GM10266 (cell line): ENCODE data around the gene TRIM54.

Source experiments
- DNase-seq: peaks from one replicate; pipeline ENCODE4 v3.0.0; 2012; ENCODE audit errors: extremely low spot score
- TF ChIP-seq, protein P1 (sequence below): IDR thresholded peaks from 2 replicates; pipeline ENCODE4 v1.5.1; 2012; ENCODE audit warnings: mild to moderate bottlenecking, low read depth; ENCODE audit not compliant: control insufficient read depth, insufficient read depth; ENCODE audit errors: missing control alignments

The TRIM54 gene

DNA sequence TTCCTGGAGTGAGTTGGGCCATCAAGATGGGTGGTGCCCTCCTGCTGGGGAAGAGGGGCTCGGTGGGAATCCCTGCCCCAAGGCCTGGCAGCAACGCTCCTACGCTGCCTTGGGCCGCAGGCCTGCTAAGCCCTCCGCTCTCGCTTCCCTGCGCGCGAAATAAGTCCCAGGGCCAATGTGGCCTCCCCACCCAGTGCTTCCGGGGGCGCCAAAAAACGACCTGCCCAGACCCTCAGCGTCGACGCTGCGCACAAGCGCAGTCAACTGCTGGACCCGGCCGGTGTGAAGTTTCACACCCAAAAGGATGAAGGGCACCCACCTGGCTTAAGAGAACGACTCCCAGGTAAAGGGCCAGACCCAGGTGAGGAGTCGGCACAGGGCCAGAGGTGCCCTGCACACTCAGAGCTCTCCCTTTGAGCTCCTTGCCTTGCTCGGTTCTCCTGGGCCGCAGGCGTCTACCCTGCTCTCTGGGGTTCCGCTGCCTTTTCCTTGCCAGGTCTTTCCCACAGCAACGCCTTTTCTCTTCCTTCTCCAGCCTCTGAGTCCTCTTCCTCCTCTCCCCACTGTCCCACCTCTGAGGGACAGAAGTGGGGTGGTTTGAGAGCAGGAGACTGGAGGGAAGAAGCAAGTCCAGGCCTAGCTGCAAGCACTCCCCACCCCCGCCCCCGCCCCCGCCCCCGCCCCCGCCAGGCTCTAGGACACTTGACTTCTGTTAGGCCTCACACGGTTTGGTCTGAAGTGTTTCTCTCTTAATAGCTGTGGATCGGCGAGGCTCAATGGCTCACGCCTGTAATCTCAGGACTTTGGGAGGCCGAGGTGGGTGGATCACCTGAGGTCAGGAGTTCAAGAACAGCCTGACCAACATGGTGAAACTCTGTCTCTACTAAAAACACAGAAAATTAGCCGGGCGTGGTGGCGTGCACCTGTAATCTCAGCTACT, 6.7 kb upstream of the TRIM54 start, which contains the start of gene DNAJC5G:
Gene DNAJC5G (plus strand): TSS at position 223 of the 940 bp plus-strand sequence. CDS start 1,296 bp downstream, outside the sequence.
- TF ChIP-seq, protein P1, sequence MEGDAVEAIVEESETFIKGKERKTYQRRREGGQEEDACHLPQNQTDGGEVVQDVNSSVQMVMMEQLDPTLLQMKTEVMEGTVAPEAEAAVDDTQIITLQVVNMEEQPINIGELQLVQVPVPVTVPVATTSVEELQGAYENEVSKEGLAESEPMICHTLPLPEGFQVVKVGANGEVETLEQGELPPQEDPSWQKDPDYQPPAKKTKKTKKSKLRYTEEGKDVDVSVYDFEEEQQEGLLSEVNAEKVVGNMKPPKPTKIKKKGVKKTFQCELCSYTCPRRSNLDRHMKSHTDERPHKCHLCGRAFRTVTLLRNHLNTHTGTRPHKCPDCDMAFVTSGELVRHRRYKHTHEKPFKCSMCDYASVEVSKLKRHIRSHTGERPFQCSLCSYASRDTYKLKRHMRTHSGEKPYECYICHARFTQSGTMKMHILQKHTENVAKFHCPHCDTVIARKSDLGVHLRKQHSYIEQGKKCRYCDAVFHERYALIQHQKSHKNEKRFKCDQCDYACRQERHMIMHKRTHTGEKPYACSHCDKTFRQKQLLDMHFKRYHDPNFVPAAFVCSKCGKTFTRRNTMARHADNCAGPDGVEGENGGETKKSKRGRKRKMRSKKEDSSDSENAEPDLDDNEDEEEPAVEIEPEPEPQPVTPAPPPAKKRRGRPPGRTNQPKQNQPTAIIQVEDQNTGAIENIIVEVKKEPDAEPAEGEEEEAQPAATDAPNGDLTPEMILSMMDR: no peak
- no peak for DNase-seq

DNA sequence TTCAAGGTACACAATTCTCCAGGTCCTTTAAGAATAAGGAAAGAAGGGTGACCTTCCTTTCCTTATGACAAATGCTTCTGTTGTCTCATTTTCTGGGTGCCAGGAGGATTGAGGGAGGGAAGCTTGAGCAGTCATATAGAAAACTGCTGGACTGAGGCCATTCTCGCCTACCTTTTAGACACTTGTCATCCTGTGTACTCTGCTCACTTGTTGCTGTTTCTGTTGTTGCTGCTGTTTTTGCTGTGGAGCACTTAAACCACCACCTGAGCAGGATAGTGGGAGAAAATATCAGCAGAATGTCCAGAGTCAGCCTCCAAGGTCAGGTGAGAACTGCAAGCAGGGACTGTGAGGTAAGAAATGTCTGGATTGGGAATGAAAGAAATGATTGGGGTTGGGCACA, 4.2 kb upstream of the TRIM54 start:
- no peak for DNase-seq
- TF ChIP-seq, protein P1: no peak

DNA sequence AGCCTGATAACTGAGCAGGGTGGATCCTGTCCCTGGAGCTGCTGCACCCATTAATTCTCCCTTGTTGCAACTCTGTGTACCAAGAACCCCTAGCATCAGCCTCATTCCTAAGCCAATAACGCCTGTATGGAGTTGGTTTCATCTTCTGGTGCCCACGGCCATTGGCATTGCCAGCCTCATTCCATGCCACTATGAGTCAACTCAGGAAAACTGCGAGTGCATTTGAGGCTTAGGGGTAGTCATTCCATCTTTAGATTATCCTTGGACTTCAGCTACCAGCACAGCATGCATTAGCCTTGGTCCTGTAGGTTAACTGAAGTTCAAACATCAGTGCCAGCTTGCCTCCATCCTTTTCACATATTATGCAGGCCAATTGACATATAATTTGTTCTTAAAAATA, 1.4 kb upstream of the TRIM54 start:
- DNase-seq: no peak
- TF ChIP-seq, protein P1: no peak

DNA sequence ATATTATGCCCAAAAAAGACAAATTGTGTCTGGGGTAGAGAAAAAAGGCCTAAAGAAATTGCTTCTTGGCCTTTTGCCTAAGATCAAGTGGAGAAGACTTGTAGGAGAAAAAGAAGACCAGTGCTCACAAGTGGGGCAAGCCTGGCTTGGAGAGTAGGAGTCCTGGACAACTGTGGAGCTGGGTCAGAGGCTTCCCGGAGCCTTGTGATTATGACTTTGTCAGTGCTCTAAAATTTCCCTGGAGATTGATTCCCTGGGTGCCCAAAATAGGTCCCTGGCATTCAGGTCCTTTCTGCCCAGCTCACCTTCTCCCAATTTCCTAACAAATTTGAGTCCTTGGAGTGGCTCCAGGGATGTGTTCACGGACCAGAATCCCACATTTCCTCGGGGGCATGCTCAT, 787 bp upstream of the TRIM54 start:
- TF ChIP-seq, protein P1: no peak
- no peak for DNase-seq

DNA sequence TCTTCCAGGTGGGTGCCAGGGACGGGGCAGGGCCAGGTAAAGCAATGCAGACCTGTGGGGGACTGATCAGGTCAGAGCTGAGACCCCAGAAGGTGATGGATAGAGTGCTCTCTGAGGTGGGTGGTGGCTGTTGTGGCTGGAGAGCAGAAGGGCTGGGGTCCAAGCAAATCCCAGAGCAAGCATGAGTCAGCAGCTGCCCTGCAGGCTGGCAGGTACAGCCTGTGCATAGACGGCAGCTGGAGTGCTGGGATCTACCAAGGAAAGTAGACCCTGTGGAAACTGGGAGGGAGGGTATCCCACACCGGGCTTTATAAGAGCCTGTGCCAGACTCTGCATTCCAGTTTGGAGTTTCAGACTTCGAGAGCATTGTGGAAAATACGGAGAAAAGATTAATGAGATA, 663 bp downstream of the TRIM54 start:
- TF ChIP-seq, protein P1: no peak
- DNase-seq: no peak

DNA sequence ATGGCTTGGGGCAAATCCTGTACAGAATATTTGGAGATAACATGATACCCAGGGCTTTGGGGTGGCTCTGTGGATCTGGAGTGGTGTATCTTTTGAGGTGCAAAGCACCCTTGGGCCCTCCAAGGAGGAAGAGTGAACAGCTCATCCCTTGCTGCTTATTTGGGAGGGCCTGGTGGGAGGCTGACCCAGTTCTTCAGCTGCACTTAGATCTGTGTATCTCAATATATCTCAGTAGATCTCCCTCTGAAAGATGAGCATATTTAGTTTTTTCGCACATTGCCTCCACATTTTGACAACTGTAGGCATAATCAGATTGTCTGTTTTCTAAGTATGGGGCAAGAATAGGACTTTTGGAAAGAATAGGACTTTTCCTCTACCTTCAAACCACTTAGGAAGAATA, 2.8 kb downstream of the TRIM54 start:
- DNase-seq: no peak
- TF ChIP-seq, protein P1: no peak

DNA sequence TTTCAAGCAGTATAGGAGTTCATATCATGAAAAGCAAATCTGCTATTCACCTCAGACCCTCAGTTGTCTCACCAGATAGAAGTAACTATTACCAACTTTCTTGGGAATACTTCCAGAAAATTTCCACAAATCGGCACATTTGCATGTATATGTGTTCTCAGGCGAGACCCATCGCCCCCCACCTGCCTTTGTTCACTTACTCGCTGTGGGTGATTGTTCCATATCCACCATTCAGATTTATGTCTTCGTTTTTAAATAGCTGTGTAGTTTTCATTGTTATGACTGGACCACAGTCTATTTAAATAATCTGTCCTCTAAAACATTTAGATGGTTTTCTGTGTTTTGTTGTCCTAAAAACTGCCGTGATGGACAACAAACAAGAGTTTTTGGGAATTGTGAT, 3.3 kb downstream of the TRIM54 start:
- TF ChIP-seq, protein P1: no peak
- DNase-seq: no peak
